ENCODE data around the gene DPEP2.

DPEP2 gene

GRCh38 chr16:67953641-67954375 is 45.5 kb downstream of the DPEP2 start:
- Mint-ChIP-seq H3K27ac (no peak overlapping the region), H3K27me3 (ENCODE audit: low read depth) (no peaks in the 10 kb centered on the region), H3K4me3 (no peak overlapping the region), H3K36me3 (ENCODE audit: low read depth) (peaks cover 20% of the 10 kb centered on the region), H3K9me3 (no peaks in the 10 kb centered on the region), H3K4me1 (no peaks in the 10 kb centered on the region)
- TF ChIP-seq, protein P1, sequence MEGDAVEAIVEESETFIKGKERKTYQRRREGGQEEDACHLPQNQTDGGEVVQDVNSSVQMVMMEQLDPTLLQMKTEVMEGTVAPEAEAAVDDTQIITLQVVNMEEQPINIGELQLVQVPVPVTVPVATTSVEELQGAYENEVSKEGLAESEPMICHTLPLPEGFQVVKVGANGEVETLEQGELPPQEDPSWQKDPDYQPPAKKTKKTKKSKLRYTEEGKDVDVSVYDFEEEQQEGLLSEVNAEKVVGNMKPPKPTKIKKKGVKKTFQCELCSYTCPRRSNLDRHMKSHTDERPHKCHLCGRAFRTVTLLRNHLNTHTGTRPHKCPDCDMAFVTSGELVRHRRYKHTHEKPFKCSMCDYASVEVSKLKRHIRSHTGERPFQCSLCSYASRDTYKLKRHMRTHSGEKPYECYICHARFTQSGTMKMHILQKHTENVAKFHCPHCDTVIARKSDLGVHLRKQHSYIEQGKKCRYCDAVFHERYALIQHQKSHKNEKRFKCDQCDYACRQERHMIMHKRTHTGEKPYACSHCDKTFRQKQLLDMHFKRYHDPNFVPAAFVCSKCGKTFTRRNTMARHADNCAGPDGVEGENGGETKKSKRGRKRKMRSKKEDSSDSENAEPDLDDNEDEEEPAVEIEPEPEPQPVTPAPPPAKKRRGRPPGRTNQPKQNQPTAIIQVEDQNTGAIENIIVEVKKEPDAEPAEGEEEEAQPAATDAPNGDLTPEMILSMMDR (IDR thresholded peaks at IDR 0.05; ENCODE audit: unreplicated experiment in 3 of 3), result no peak

DNA sequence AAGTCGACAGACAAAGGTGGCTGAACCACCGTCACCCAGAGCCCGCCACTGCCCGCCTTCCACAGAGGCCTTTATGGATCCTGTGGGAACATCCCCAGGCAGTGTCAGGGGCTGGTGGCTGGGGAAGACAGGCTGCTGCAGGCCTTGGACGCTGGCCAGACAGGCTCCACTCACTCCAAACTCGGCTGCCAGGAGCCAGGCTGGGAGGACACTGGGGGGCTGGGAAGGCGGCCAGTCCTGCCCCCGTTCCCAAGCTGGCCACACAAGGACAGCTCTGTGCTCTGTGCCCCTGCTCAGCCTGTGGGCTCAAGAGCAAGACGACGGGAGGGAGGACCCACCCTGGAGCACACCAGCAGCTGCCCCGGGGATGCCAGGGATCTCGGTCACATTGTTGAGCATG is 47.8 kb downstream of the DPEP2 start:
- TF ChIP-seq, protein P1 (IDR thresholded peaks at IDR 0.05; ENCODE audit: unreplicated experiment in 3 of 3), result no peak
- Mint-ChIP-seq H3K4me3 (no peak overlapping the region), H3K27ac (no peak overlapping the region), H3K36me3 (ENCODE audit: low read depth) (peaks cover 12% of the 10 kb centered on the region), H3K27me3 (ENCODE audit: low read depth) (no peaks in the 10 kb centered on the region), H3K4me1 (no peaks in the 10 kb centered on the region), H3K9me3 (no peaks in the 10 kb centered on the region)

DNA sequence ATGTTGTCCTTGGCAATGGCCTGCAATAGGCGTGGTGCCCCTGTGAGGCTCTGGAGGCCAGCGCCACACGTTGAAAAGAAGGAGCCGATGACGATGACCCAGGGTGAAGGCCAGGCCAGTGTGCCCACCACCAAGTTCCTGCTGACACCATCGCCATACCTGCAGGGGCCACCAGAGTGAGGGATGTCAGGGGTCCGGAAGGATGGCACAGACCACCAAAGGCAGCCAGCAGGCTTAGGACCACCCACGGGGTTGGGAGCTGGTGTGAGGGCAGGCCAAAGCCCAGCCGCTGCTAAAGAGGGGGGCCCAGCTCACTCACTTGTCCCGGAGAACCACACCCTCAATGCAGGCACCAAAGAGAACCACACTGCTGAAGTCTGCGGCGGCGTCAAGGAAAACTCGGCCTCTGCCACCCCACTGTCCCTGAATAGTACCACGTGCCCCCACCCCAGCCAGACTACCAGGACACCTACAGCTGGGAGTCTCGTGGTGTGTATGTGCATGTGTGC is 48.9 kb downstream of the DPEP2 start:
- Mint-ChIP-seq H3K4me3 (no peak overlapping the region), H3K9me3 (no peaks in the 10 kb centered on the region), H3K27ac (no peak overlapping the region), H3K36me3 (ENCODE audit: low read depth) (peaks cover 15% of the 10 kb centered on the region), H3K4me1 (no peaks in the 10 kb centered on the region), H3K27me3 (ENCODE audit: low read depth) (no peaks in the 10 kb centered on the region)
- TF ChIP-seq, protein P1 (IDR thresholded peaks at IDR 0.05; ENCODE audit: unreplicated experiment in 3 of 3), result no peak

GRCh38 chr16:67949645-67950044 is 49.6 kb downstream of the DPEP2 start:
- H3K27ac Mint-ChIP-seq, result no peak overlapping the region
- H3K4me1 Mint-ChIP-seq, result no peaks in the 10 kb centered on the region
- H3K9me3 Mint-ChIP-seq, result no peaks in the 10 kb centered on the region
- H3K4me3 Mint-ChIP-seq, result no peak overlapping the region
- H3K27me3 Mint-ChIP-seq (ENCODE audit: low read depth), result no peaks in the 10 kb centered on the region
- TF ChIP-seq, protein P1 (IDR thresholded peaks at IDR 0.05; ENCODE audit: unreplicated experiment in 3 of 3), result no peak
- peaks cover 15% of the 10 kb centered on the region for H3K36me3 Mint-ChIP-seq (ENCODE audit: low read depth)

GRCh38 chr16:67948015-67948414 is 51.3 kb downstream of the DPEP2 start:
- Mint-ChIP-seq H3K4me1 (no peaks in the 10 kb centered on the region), H3K27me3 (ENCODE audit: low read depth) (no peaks in the 10 kb centered on the region), H3K9me3 (no peaks in the 10 kb centered on the region), H3K4me3 (no peak overlapping the region), H3K27ac (no peak overlapping the region), H3K36me3 (ENCODE audit: low read depth) (peaks cover 10% of the 10 kb centered on the region)
- TF ChIP-seq, protein P1 (IDR thresholded peaks at IDR 0.05; ENCODE audit: unreplicated experiment in 3 of 3), result no peak

Measured in nephron (organoid).